22Rv1 (cell line): ENCODE data around the gene PGM1.

ENCODE experiments used
- CTCF ChIP-seq: fragments of 450-650 bp; IDR thresholded peaks from 2 replicates; pipeline ENCODE4 v1.5.1; 2017; ENCODE audit warnings: mild to moderate bottlenecking
- ZFX ChIP-seq: fragments of 450-650 bp; IDR thresholded peaks from 2 replicates; pipeline ENCODE4 v1.6.1; 2017; ENCODE audit warnings: antibody characterized with exemption, borderline replicate concordance

GRCh38 chr1:63632110-63632509, 38.9 kb downstream of the PGM1 start:
- no peak for TF ChIP-seq CTCF
- no peak for TF ChIP-seq ZFX
